T-cell (primary cell): ENCODE data around the gene LTC4S. TPM values are rescaled to one million over a fixed set of nuclear protein-coding genes. Genes with fewer than 3 reads are reported as not detected.

ENCODE experiments used
- ATAC-seq, 4 experiments: fragments of 200-7000 bp in 3 of 4; fragments of 150-1000 bp in 1 of 4; cut with Tn5 transposase; replicated peaks in 1 of 4; 1 replicate in 3 of 4; 2 replicates in 1 of 4; pipeline ENCODE4 v1.10.0; 2021; ENCODE audit warnings: moderate library complexity in 3 of 4, mild to moderate bottlenecking in 2 of 4, moderate number of reproducible peaks in 1 of 4
- CTCF ChIA-PET, 2 donors: fragments of 300-600 bp; sonication (Branson Sonifier 250); formaldehyde crosslinking; loops; one replicate each; lab custom pipeline; 2022; ENCODE audit warnings: antibody characterized with exemption in 2 of 2; lab: Charles Lee
- POLR2A ChIA-PET, 2 donors: fragments of 300-600 bp; sonication (Branson Sonifier 250); formaldehyde crosslinking; loops; one replicate each; lab custom pipeline; 2022; ENCODE audit warnings: antibody characterized with exemption in 2 of 2; lab: Charles Lee
- DNase-seq, 35 experiments: peaks; one replicate each; pipeline versions ENCODE4 v3.0.0 to v3.0.0-alpha.2; 2013 to 2023
- H3K27ac ChIP-seq: one replicate; pipeline ENCODE4 v1.5.1; 2013; ENCODE audit warnings: low read length
- H3K27me3 ChIP-seq, 2 experiments: replicated peaks in 1 of 2; 1 replicate in 1 of 2; 2 replicates in 1 of 2; pipeline versions ENCODE4 v1.6.1 to v1.7.0; 2013; ENCODE audit warnings: low read length in 1 of 2, mixed read lengths in 1 of 2; ENCODE audit not compliant: control insufficient read depth in 2 of 2, insufficient read depth in 2 of 2; ENCODE audit errors: extremely low read depth in 1 of 2
- H3K36me3 ChIP-seq, 2 donors: 1 replicate in 1 of 2; 2 replicates in 1 of 2; pipeline versions ENCODE4 v1.6.1 to v1.7.0; 2013; ENCODE audit warnings: low read length in 1 of 2; ENCODE audit not compliant: control insufficient read depth in 2 of 2, insufficient read depth in 1 of 2; ENCODE audit errors: extremely low read depth in 1 of 2
- H3K4me1 ChIP-seq, 2 experiments: 1 replicate in 1 of 2; 2 replicates in 1 of 2; pipeline versions ENCODE4 v1.6.1 to v1.7.0; 2013; ENCODE audit warnings: low read length in 2 of 2, mixed read lengths in 1 of 2; ENCODE audit not compliant: insufficient read depth in 2 of 2, control insufficient read depth in 1 of 2; ENCODE audit errors: extremely low read depth in 1 of 2
- H3K4me3 ChIP-seq, 2 donors: 1 replicate in 1 of 2; 2 replicates in 1 of 2; pipeline versions ENCODE4 v1.5.1 to v1.7.0; 2013; ENCODE audit warnings: mild to moderate bottlenecking in 2 of 2, low read length in 1 of 2, moderate library complexity in 1 of 2; ENCODE audit not compliant: control insufficient read depth in 1 of 2; ENCODE audit errors: extremely low read depth in 1 of 2
- H3K9me3 ChIP-seq: 2 replicates; pipeline ENCODE4 v1.7.0; 2013
- H3K27ac Mint-ChIP-seq, 2 donors: one replicate each; pipeline ENCODE4 v1.8.0; 2020 to 2021; ENCODE audit warnings: mild to moderate bottlenecking in 2 of 2, mixed read lengths in 2 of 2
- H3K27me3 Mint-ChIP-seq, 2 donors: one replicate each; pipeline ENCODE4 v1.8.0; 2021 to 2022; ENCODE audit warnings: mixed read lengths in 2 of 2
- H3K36me3 Mint-ChIP-seq: one replicate; pipeline ENCODE4 v1.8.0; 2021; ENCODE audit warnings: mixed read lengths
- H3K4me1 Mint-ChIP-seq, 3 donors: one replicate each; pipeline ENCODE4 v1.8.0; 2020 to 2022; ENCODE audit warnings: mixed read lengths in 3 of 3, mild to moderate bottlenecking in 1 of 3
- H3K4me3 Mint-ChIP-seq, 3 donors: one replicate each; pipeline ENCODE4 v1.8.0; 2020 to 2022; ENCODE audit warnings: mild to moderate bottlenecking in 3 of 3, mixed read lengths in 3 of 3, moderate library complexity in 3 of 3
- H3K9me3 Mint-ChIP-seq, 3 donors: one replicate each; pipeline ENCODE4 v1.8.0; 2020 to 2022; ENCODE audit warnings: mixed read lengths in 3 of 3
- WGBS: methylation state at CpG from one replicate; pipeline ENCODE4 v1.1.5; 2013; ENCODE audit warnings: missing lambda C conversion rate; ENCODE audit not compliant: insufficient coverage; 5-methylcytosine and 5-hydroxymethylcytosine counted together
- total RNA-seq, 35 experiments: library from RNA in 6 of 35; stranded (reverse) in 6 of 35; fragments of 120-200 nt in 1 of 35; gene quantifications; one replicate each; pipeline versions ENCODE4 v1.2.1 to v1.2.4 and lab custom pipeline; 2013 to 2026

Gene LTC4S
- total RNA-seq, 5 donors from 2014 or later (not counting 1 experiment from before 2014, with no cell fraction given) = 3.6 to 12.6 (median 8.1) TPM

- 16% methylated on average over 63 of the region's 65 CpGs for WGBS
- Mint-ChIP-seq H3K4me3 (peak overlapping the region; percentile 76 to 87 (median 84)), H3K27ac (peak overlapping the region; percentile 76 to 87), H3K36me3 (peaks cover 3% of the 10 kb centered on the region), H3K27me3 (no peaks in the 10 kb centered on the region), H3K4me1 (peaks cover 28 to 37% (median 36%) of the 10 kb centered on the region in 3 donors), H3K9me3 (no peaks in the 10 kb centered on the region)
- Histone ChIP-seq H3K27me3 (no peaks in the 10 kb centered on the region), H3K36me3 (no peaks in the 10 kb centered on the region), H3K4me1 (peaks cover 18 to 53% of the 10 kb centered on the region in 2 experiments), H3K4me3 (peak overlapping the region; percentile 58 to 61), H3K27ac (peak overlapping the region; percentile 47), H3K9me3 (no peaks in the 10 kb centered on the region)
- CTCF ChIA-PET = no interaction called here
- ATAC-seq (peak in 3 of 4 experiments; percentile 14 to 34 (median 28)), DNase-seq (peak in 8 of 35 experiments; percentile 24 to 51 (median 36))
- POLR2A ChIA-PET = interaction anchor here in 1 of 2 donors (0.6 kb wide), 1 partner anchor 31 kb away, joined by 5 read pairs; no protein-coding TSS in a partner anchor
Measured at GRCh38 chr5:179805529-179806249, 11.9 kb downstream of the LTC4S start.

DNA sequence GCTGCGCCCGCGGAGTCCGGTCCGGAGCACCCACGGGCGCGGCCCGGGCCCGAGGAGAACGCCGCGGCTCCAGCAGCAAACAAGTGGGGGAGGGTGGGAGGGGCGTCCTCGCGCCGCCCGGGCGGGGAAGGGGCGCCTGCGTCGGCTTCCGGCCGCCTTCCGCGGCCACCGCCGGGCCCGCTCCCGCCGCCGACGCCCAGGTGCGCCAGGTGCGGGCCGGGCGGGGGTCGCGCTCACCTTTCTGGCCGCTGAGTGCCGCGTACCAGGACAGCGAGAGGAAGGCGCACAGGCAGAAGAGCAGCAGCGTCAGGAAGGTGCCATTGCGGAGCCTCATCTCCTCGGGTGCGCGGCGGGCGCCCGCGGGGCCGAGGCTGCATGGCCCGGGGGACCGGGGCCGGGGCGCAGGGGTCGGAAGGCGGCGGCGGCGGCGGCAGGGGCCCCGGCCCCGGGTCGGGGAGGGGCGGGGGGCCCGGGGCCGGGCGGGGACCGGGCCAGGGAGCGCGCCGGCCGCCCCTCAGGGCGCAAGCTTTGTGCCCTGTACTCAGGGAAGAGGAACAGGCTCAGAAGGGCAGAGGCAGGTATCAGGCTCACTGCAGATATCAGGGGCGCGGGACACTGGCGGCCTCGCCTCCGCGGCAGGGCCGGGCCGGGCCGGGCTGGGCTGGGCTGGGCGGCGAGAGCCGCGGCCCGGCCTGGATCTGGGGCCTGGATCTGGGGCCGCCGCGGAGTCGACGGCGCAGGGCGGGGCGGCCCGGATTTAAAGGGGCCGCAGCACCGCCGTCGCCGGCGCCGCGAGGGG lies 12.7 kb downstream of the LTC4S start, which contains the start of gene MGAT4B:
Gene MGAT4B (minus strand): TSS at position 617 of the 799 bp plus-strand sequence. CDS start 283 bp downstream, at position 334.
- Mint-ChIP-seq H3K4me3 (peak within 1 kb of the TSS; percentile 67 to 84 (median 80)), H3K27ac (peak within 1 kb of the TSS in 1 of 2 donors; percentile 66), H3K4me1 (peaks cover 28 to 37% (median 36%) of the 10 kb centered on the region in 3 donors), H3K36me3 (peaks cover 3% of the 10 kb centered on the region), H3K9me3 (no peaks in the 10 kb centered on the region), H3K27me3 (no peaks in the 10 kb centered on the region)
- ChIA-PET POLR2A (interaction anchor here in 1 of 2 donors (0.6 kb wide), 1 partner anchor 30 kb away, joined by 5 read pairs; no protein-coding TSS in a partner anchor), CTCF (no interaction called here)
- WGBS = 0% methylated on average over 89 of the region's 108 CpGs
- peak within 1 kb of the TSS; percentile 58 to 63 for H3K4me3 ChIP-seq
- no peaks in the 10 kb centered on the region for H3K27me3 ChIP-seq
- no peaks in the 10 kb centered on the region for H3K9me3 ChIP-seq
- no peaks in the 10 kb centered on the region for H3K36me3 ChIP-seq
- H3K27ac ChIP-seq = peak within 1 kb of the TSS; percentile 61
- DNase-seq (peak in 25 of 35 experiments; percentile 33 to 74 (median 50)), ATAC-seq (peak; percentile 76 to 81 (median 80))
- peaks cover 18 to 53% of the 10 kb centered on the region in 2 experiments for H3K4me1 ChIP-seq

- 98% methylated on average over 27 of the region's 27 CpGs for WGBS
- Mint-ChIP-seq H3K4me1 (peaks cover 0 to 10% (median 6%) of the 10 kb centered on the region in 3 donors), H3K9me3 (no peaks in the 10 kb centered on the region), H3K36me3 (peaks cover 9% of the 10 kb centered on the region), H3K4me3 (no peak overlapping the region), H3K27ac (no peak overlapping the region), H3K27me3 (no peaks in the 10 kb centered on the region)
- no peak for DNase-seq
- no peaks in the 10 kb centered on the region for H3K9me3 ChIP-seq
- ChIA-PET POLR2A (interaction anchor here in 1 of 2 donors (0.7 kb wide), 1 partner anchor 8 kb away, joined by 4 read pairs; no protein-coding TSS in a partner anchor), CTCF (no interaction called here)
- ATAC-seq = no peak
- H3K27me3 ChIP-seq = peaks cover 0 to 11% of the 10 kb centered on the region in 2 experiments
- H3K36me3 ChIP-seq = peaks cover 0 to 10% of the 10 kb centered on the region in 2 donors
- no peak overlapping the region for H3K4me3 ChIP-seq
- peaks cover 0 to 19% of the 10 kb centered on the region in 2 experiments for H3K4me1 ChIP-seq
- H3K27ac ChIP-seq = no peak overlapping the region
Measured at GRCh38 chr5:179812135-179812825, 18.5 kb downstream of the LTC4S start.

GRCh38 chr5:179812997-179813607 lies 19.3 kb downstream of the LTC4S start:
- Histone ChIP-seq H3K4me1 (peaks cover 0 to 17% of the 10 kb centered on the region in 2 experiments), H3K36me3 (peaks cover 0 to 10% of the 10 kb centered on the region in 2 donors), H3K27me3 (peaks cover 0 to 19% of the 10 kb centered on the region in 2 experiments), H3K9me3 (no peaks in the 10 kb centered on the region), H3K27ac (no peak overlapping the region), H3K4me3 (no peak overlapping the region)
- H3K4me3 Mint-ChIP-seq = no peak overlapping the region
- no peak overlapping the region for H3K27ac Mint-ChIP-seq
- ChIA-PET POLR2A (interaction anchor here in 1 of 2 donors (0.7 kb wide), 1 partner anchor 9 kb away, joined by 4 read pairs; no protein-coding TSS in a partner anchor), CTCF (interaction anchor here in 1 of 2 donors (1.3 kb wide), 1 partner anchor 50 kb away, joined by 3 read pairs; no protein-coding TSS in a partner anchor)
- DNase-seq (no peak), ATAC-seq (no peak)
- H3K36me3 Mint-ChIP-seq = peaks cover 9% of the 10 kb centered on the region
- WGBS = 95% methylated on average over 3 of the region's 5 CpGs
- no peaks in the 10 kb centered on the region for H3K9me3 Mint-ChIP-seq
- peaks cover 2 to 15% (median 11%) of the 10 kb centered on the region in 3 donors for H3K4me1 Mint-ChIP-seq
- H3K27me3 Mint-ChIP-seq = no peaks in the 10 kb centered on the region

DNA sequence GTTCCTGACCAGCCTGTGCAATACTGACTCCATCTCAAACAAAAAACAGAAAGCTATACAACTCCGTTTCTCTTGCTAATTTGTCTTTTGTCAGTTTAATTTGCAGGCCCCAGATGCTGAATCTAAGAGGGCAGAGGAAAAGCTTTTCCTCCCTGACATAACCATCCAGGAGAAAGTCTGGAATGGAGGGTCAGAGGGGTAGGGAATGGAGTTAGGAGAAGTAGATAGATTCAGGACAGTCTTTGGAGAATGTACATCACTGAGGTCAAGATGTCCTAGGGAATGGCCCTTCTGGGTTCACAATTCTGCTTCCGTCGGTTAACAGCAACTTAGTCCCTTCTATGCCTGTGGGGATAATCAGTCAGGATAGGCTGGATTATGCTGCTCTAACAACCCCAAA lies 20.3 kb downstream of the LTC4S start:
- POLR2A ChIA-PET = no interaction called here

More for the DNA sequence above, 20.3 kb downstream of the LTC4S start:
- H3K27ac Mint-ChIP-seq = no peak overlapping the region
- no peak for DNase-seq
- no peak overlapping the region for H3K4me3 ChIP-seq
- H3K36me3 Mint-ChIP-seq = peaks cover 9% of the 10 kb centered on the region
- no peak overlapping the region for H3K4me3 Mint-ChIP-seq
- ATAC-seq = no peak
- H3K4me1 Mint-ChIP-seq = peaks cover 10 to 20% (median 17%) of the 10 kb centered on the region in 3 donors
- CTCF ChIA-PET = interaction anchor here in 1 of 2 donors (0.5 to 1.3 kb wide), 2 partner anchors 18 to 51 kb away, joined by 3 read pairs; no protein-coding TSS in a partner anchor
- WGBS = no CpG with 5 or more reads among the region's 3 CpGs
- no peak overlapping the region for H3K27ac ChIP-seq
- no peaks in the 10 kb centered on the region for H3K27me3 Mint-ChIP-seq
- H3K4me1 ChIP-seq = peaks cover 0 to 25% of the 10 kb centered on the region in 2 experiments
- peaks cover 0 to 21% of the 10 kb centered on the region in 2 experiments for H3K27me3 ChIP-seq
- peaks cover 0 to 10% of the 10 kb centered on the region in 2 donors for H3K36me3 ChIP-seq
- no peaks in the 10 kb centered on the region for H3K9me3 ChIP-seq
- no peaks in the 10 kb centered on the region for H3K9me3 Mint-ChIP-seq
